Dermis blood vessel endothelial cell (primary cell): ENCODE results near the gene KDM4B. TPM values are rescaled to one million over a fixed set of nuclear protein-coding genes. Genes with fewer than 3 reads are reported as not detected.

Experiments used
- DNase-seq: peaks from one replicate; pipeline ENCODE4 v3.0.0; 2010
- total RNA-seq: library from RNA; depleted of rRNA; stranded (reverse); fragments of >200 nt; gene quantifications from 2 replicates; pipeline ENCODE4 v1.2.3, GENCODE V29; 2014

The KDM4B gene
- total RNA-seq, 1 donor from 2014 or later: 13.4 TPM

DNA sequence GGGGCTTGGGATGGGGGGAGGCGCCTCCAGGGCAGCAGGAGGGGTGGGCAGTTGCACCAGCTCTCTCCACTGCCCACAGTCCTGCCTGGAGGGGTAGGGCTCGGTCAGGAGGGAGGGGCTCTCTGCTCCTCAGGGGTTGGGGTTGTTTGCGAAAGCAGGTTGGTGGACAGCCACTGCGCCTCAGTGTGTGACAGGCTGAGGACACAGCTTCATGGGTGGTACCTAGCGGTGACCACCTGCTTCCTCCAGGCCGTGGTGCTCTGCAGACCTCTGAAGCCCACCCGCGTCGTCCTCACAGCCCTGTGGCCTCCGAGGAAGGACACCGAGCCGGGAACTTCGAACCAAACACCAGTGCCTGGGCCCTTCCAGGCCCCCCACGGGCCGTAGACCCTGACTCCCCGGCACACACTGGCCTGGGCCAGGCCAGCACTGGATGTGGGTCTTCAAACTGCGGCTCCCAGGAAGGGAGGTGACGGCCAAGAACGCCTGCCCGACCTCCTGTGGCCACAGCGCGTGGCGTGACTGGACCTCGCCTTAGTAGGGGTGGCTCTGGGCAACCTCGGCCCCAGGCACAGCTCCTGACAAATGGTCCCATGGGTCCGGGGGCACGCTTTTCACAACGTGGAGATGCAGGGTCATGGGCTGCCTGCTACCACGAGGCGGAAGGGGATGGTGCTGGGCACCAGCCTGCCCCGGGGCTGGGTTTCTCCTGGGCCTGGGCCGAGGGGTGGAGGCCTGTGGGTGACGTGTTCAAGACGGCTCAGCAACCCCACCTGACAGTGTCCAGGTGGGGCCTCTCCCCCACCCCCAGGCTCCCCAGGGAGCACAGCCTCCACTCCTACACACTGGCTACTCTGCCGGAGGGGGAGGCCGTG, 173.2 kb downstream of the KDM4B start:
- no peak for DNase-seq

DNA sequence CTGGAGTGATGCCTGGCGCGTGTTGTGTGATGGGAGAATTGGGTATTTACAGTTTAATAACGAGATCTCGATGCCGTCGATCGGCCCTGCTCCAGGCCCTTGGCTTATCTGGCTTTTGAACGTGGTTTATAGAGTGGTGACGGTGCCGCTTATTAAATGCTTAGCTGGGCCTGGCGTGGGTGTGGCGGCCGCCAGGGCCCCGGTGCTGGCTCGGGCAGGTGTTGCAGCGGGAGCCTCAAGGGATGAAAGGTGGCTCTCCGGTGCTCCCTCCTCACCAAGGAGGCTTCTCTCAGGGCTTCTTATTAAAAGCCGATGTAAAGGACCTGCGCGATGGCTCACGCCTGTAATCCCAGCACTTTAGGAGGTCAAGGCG, 173.8 kb downstream of the KDM4B start:
- DNase-seq: no peak

DNA sequence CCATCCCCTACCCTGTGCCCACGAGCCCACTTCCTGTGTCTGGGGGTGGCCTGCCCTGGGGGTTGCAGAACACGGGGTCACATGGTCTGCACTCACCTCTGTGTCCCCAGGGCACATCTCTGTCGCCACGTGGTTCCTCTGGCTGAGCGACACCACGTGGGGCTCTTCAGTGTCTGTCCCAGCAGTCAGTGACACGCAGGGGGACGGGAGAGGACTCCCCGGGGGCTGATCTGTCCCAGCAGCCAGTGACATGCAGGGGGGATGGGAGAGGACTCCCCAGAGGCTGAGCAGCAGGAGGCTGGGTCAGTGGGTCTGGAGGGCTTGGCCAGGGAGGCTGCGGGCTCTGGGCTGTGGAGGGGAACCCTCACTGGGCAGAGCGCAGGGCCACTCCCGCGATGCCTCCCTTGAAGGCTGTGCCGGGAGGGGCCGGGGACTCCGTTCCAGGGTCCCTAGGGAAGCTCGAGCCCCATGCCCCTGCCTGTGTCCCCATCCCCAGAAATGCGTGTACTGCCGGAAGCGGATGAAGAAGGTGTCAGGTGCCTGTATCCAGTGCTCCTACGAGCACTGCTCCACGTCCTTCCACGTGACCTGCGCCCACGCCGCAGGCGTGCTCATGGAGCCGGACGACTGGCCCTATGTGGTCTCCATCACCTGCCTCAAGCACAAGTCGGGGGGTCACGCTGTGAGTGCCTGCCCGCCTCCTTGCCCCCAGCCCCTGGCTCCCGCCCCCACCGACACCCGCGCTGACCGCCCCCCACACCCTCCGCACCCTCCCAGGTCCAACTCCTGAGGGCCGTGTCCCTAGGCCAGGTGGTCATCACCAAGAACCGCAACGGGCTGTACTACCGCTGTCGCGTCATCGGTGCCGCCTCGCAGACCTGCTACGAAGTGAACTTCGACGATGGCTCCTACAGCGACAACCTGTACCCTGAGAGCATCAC, 174.8 kb downstream of the KDM4B start:
- DNase-seq: no peak

DNA sequence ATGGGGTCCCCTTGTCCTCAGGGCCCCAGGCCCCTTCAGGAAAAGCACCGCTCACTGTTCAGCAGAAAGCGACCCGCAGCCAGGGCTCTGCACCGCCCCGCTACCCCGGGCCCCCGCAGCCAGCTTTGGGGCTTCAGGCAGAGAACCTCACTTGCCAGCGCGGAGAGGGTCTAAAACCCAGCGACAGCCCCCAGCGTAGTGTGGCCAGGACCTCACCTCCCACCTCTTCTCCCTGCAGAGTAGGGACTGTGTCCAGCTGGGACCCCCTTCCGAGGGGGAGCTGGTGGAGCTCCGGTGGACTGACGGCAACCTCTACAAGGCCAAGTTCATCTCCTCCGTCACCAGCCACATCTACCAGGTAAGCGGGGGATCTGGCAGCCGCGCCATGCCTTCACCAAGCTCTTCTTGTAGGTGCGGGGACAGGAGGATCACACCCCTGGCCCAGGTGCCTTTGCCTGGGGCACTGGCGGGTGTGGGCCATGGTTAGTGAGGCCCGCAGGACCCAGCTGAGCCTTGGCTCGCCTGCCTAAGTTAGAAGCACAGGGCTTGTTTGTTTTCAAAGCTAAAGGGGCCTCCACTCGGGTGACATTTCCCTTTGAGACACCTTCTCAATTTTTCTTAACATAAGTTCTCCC, 175.7 kb downstream of the KDM4B start:
- no peak for DNase-seq

DNA sequence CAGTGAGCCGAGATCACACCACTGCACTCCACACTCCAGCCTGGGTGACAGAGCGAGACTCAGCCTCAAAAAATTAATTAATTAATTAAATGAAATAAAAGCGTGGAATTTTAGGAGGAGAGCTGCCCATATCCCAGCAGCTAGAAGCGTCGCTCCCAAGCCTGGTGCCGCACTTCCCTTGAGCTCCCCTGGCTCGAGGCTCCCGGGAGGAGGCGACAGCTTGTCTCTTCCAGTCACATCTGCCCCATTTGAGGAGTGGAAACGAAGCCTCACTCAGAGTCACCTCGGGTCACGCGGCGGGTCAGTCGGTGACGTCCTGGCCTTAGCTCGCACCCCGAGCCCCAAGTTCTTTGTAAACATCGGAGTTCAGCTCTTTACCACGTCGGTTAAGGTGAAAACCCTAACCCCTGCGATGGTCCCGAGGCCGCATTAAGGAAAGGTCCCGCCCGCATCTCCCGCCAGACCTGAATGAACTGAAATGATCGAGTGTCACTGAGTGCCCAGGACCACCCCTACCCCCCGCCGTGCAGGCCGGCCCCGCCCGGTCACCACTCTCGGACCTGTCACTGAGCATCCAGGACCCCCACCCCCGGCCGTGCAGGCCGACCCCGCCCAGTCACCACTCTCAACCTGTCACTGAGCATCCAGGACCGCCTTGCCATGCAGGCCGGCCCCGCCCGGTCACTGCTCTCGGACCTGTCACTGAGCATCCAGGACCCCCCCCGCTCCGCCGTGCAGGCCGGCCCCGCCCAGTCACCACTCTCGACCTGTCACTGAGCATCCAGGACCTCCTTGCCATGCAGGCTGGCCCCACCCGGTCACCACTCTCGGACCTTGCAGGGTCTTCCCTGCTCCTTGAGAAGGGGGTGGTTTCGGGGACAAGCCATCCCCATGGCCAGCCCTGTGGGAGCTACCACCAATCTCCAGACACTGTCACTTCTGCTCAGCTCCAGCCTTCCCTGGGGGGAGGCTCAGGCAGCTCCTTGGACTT, 176.9 kb downstream of the KDM4B start:
- DNase-seq: no peak

DNA sequence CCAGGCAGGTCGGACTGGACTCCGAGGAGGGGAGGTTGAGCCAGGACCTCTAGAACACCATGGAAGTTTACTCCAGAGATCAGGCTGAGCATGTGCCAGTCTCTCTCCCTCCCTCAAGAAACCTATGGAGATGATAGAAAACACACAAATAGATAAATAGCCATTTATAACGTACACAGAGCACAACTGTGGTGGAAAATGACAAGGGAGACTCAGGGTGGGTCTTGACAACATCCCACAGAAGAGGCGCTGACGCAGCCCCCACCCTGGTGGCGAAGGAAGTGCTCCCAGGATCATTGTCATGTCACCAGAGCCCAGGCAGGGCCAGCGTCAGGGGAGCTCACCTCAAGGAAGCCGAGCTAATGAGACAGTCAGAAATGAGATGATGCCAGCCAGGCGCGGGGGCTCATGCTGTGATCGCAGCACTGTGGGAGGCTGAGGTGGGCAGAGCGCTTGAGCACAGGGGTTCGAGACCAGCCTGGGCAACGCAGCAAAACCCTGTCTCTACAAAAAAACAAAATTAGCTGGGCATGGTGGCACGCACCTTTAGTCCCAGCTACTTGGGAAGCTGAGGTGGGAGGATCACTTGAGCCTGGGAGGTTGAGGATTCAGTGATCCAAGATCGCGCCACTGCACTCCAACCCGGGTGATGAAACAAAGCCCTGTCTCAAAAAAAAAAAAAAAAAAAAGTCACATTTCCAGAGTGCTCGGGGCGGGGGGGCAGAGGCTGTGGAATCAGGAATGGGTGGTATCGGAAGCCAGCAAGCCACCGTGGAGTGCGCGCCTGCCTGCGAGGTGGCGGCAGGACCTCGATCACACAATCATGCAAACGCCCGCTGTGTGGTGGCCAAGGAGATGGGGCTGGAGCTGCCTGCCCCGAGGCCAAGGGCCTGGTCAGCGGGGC, 178.4 kb downstream of the KDM4B start:
- no peak for DNase-seq

DNA sequence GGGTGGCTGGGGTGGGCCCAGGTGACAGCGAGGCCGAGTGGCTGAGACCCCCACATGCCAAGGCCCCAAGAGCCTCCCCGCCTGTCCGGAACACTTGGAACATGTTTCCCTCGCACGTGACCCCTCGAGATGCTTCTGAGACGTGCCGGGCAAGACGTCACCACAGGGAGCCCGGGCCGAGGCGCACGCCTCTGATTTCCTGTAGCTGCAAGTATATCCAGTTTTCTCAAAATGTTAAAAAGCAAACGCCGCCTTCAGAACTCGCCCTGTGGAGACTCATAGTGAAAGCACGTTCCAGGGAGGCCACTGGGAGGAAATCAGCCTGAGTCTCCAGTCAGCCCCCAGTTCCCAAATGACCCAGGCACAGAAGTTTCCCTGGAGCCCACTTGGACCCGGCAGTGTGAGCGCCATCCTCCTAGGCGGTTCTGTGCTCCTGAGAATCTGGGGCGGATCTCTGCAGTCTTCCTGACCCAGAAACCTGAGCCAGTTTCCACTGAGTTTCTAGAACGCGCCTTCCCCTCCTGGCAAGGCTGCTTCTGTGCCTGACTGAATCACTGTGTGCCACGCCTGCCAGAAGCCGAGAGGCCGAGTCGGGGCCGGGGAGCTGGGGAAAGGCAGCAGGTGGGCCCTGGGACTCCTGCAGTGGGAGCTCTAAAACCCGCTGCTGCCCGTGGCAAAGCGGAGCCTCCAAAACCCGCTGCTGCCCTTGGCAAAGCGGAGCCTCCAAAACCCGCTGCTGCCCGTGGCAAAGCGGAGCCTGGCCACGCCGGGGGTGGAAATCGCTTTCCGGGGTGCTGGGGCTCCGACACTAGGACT, 179.3 kb downstream of the KDM4B start:
- DNase-seq: no peak

DNA sequence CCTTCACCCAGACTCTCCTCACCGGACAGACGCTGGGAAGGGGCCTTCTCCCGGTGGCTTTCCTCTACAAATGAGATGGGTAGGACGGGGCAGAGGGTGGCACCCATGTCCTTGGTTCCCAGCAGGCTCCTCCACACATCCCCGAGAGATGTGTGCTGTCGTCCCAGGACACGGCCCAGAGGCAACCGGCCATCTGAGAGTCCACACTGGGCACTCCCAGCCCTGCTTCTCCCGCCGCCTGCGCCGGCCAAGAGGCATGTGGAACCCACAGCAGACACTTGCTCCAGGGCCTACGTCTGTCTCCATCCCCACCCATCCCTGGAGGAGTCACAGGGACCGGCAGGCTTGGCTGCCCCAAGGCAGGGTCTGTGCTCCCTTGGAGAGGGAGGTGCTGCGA, 179.9 kb downstream of the KDM4B start:
- DNase-seq: no peak

DNA sequence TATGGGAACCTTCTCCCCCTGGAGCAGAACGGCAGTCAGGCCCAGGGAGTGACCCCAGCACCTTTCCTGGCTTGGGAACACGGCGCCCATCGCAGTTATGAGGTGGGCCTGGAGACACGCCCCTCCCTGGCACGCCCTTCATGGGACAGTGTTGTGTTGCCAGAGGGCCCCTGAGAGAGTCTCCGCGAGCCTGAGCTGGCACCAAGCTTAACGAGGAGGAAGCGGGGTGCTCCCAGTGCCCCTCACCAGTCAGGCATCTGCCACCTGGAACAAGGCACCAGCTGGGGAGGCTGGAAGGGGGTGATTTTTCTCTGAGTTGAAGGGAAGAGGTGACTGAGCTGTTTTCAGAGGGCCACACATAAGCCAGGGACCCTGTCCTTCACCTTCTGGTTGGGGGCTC, 180.6 kb downstream of the KDM4B start:
- DNase-seq: no peak

DNA sequence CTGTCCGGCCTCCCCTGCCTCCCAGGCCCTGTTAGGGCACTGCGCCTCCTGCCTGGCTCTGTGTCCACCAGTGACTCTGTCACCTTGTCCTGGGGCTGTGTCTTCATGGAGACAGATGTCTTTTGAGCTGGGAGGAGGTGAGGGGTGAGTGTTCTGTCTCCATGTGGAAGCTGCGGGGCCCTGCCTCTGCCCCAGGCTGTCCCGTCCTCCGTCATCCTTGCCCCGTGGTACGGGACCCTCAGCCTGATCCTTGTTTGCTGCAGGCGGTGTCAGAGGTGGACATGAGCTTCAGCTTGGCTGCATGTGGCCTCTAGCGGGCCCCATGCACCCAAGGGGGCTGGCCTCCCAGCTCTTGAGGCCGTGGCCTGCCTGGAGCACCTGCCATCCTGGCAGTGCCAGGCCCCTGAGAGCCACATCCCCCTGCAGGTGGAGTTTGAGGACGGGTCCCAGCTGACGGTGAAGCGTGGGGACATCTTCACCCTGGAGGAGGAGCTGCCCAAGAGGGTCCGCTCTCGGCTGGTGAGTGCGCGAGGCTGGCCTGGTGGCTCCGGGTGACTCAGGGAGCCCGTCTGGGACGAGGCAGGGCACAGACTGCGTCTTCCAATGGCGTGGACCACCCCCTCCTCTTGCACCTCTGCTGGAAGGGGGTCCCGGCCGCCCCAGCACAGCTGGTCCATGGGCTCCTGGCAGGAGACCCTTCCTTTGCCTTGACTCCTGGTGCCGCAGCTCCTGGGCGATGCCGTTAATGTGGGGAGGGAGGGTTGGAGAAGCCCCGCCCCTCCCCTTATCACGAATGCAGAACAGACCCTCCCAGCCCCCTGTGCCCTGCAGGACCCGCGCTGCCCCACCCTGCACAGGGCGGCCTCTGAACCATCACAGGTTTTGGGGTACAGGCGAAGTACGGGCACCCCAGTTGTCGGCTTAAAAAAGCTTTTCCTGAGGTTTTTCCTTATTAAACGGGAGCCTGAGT, 181.3 kb downstream of the KDM4B start:
- DNase-seq: no peak

DNA sequence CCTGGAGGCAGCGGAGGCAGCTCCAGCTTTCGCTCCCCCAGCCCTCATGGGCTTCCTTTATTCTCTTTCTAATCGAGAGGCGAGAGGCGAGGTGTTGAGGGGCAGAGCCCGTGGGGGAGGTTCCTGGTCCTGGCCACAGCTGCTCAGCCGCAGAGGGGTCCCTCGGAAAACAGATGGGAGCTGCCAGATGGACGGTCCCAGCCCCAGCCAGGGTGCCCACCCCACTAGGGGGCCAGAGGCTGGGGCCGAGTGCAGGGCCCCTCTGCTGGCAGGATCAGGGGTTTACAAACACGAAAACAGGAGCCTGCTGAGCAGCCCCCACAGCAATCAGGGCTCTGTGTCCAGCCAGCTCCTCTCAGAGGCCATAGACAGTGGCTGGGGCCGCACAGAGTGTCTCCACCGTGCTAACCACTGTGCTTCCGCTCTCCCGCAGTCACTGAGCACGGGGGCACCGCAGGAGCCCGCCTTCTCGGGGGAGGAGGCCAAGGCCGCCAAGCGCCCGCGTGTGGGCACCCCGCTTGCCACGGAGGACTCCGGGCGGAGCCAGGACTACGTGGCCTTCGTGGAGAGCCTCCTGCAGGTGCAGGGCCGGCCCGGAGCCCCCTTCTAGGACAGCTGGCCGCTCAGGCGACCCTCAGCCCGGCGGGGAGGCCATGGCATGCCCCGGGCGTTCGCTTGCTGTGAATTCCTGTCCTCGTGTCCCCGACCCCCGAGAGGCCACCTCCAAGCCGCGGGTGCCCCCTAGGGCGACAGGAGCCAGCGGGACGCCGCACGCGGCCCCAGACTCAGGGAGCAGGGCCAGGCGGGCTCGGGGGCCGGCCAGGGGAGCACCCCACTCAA, 182.2 kb downstream of the KDM4B start:
- DNase-seq: no peak

DNA sequence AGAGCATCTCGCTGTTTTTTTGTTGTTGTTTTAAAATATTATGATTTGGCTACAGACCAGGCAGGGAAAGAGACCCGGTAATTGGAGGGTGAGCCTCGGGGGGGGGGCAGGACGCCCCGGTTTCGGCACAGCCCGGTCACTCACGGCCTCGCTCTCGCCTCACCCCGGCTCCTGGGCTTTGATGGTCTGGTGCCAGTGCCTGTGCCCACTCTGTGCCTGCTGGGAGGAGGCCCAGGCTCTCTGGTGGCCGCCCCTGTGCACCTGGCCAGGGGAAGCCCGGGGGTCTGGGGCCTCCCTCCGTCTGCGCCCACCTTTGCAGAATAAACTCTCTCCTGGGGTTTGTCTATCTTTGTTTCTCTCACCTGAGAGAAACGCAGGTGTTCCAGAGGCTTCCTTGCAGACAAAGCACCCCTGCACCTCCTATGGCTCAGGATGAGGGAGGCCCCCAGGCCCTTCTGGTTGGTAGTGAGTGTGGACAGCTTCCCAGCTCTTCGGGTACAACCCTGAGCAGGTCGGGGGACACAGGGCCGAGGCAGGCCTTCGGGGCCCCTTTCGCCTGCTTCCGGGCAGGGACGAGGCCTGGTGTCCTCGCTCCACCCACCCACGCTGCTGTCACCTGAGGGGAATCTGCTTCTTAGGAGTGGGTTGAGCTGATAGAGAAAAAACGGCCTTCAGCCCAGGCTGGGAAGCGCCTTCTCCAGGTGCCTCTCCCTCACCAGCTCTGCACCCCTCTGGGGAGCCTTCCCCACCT, 183.3 kb downstream of the KDM4B start:
- DNase-seq: no peak

DNA sequence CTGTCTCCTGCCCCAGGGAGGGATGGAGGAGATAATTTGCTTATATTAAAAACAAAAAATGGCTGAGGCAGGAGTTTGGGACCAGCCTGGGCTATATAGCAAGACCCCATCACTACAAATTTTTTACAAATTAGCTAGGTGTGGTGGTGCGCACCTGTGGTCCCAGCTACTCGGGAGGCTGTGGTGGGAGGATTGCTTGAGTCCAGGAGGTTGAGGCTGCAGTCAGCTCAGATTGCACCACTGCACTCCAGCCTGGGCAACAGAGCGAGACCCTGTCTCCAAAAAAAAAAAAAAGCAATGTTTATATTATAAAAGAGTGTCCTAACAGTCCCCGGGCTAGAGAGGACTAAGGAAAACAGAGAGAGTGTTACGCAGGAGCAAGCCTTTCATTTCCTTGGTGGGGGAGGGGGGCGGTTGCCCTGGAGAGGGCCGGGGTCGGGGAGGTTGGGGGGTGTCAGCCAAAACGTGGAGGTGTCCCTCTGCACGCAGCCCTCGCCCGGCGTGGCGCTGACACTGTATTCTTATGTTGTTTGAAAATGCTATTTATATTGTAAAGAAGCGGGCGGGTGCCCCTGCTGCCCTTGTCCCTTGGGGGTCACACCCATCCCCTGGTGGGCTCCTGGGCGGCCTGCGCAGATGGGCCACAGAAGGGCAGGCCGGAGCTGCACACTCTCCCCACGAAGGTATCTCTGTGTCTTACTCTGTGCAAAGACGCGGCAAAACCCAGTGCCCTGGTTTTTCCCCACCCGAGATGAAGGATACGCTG, 184.0 kb downstream of the KDM4B start:
- DNase-seq: no peak

DNA sequence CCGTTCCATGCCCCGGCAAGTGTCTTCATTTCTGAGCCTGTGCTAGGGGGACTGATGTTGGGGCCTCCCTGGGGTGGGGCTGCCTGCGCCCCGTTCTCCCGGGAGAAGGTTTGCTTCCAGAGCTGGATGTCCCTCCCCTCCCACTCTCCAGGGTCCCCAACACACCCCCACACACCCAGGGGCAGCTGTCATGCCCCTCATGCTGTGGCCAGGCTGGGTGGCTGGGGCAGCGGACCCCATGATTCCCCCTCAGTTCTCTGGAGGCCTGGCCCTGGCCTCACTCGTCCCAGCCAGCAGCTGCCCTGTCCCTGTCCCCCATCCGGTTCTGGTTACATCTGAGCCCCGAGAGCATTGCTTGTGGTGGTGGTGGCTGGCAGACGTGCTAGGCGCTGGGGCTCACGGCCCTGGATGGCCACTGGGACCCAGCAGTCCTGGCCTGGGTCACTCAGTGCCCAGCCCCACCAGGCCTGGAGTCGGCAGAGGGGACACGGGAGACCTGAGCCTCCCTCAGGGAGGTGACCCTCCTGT, 184.8 kb downstream of the KDM4B start:
- DNase-seq: no peak

DNA sequence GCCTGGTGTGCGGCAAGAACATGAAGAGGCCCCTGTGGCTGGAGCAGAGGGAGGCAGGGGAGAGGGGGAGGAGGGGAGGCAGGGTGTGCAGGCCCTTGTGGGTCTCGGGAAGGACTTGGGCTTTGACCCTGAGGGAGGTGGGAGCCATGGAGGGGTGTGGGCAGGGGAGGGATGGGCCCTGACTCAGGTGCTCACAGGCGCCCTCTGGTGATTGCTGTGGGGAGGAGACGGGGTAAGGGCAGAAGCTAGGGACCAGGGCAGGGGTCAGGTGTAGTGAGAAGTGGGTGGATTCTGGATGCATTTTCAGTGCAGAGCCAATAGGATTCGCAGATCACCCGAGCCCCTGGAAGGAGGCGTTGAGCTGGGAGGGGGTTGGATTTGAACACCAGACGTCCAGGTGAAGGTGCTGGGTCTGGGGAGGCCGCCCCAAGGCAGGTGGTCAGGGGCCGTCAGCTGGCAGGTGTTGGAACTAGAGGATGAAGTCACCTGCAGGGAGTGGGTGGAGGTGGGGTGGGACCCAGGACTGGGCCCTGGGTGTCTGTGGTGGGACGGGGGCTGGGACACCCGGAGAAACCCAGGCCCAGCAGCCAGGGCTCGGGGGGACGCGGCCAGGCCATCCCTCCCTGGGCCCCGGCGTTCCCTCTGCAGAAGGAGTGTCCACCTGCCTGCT, 185.4 kb downstream of the KDM4B start:
- DNase-seq: peak; percentile 49
